Cardiac septum (tissue), 1 donor: ENCODE results near the gene GNL1. TPM values are rescaled to one million over a fixed set of nuclear protein-coding genes. Genes with fewer than 3 reads are reported as not detected.
"Not testable (repeated sequence)": the region's sequence is repeated elsewhere in the genome, so short reads cannot be mapped to it uniquely, and the experiment has no call there.

Experiments used
- DNase-seq: peaks from one replicate; pipeline ENCODE4 v3.0.0-alpha.2; 2020; ENCODE audit warnings: low spot score
- intact Hi-C: fragments of 100-400 bp; cut with DNase I; formaldehyde crosslinking; loops from one replicate; pipeline ENCODE4 v1.14.0; 2022
- total RNA-seq: library from RNA; stranded (reverse); fragmentation: NEBNext Ultra II Directional; extraction: Animal tissue kit (Norgen Biotek cat#: 25700); gene quantifications from one replicate; pipeline ENCODE4 v1.2.1, GENCODE V29; 2021
- donor health status: DM: no; HTN: no; CAD: no.

GNL1 gene
- total RNA-seq, 1 donor from 2014 or later: 19.6 TPM

DNA sequence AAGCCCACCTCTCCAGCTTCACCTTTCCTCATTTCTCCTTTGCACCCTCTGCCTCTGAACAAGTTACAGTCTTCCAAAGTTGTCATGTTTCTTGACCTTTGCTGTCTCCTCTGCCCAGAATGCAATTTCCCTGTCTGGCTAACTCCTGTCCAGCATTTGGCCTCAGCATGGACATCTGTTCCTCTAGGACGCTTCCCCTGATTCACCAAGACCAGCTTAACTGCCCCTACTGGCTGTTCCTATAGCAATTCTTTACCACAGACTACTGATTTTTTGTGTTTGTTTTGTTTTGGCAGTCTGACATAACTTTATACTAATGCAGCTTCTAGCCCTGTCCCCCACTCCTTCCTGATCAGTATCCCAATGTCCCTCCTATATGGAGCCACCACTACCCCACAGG is 13.4 kb downstream of the GNL1 start:
- DNase-seq: no peak
- intact Hi-C loops: loop anchor here (1.0 to 5.0 kb wide), 4 partner anchors 27 to 539 kb away; no protein-coding TSS in a partner anchor

- no peak for DNase-seq
- intact Hi-C loops: loop anchor here (1.0 to 5.0 kb wide), 4 partner anchors 26 to 540 kb away; no protein-coding TSS in a partner anchor
Observed at GRCh38 chr6:30542404-30542725, 13.9 kb downstream of the GNL1 start.

- intact Hi-C loops: loop anchor here (1.0 to 5.0 kb wide), 5 partner anchors 25 to 541 kb away; partner anchors contain the start of gene HLA-E
- DNase-seq: peak; percentile 91
Observed at GRCh38 chr6:30541515-30542403, 14.5 kb downstream of the GNL1 start.

GRCh38 chr6:30537931-30538330 is 18.4 kb downstream of the GNL1 start:
- intact Hi-C loops: no loop called here
- no peak for DNase-seq

GRCh38 chr6:30533460-30534294 is 22.6 kb downstream of the GNL1 start:
- intact Hi-C loops: loop anchor here (2.0 kb wide), 1 partner anchor 51 kb away; no protein-coding TSS in a partner anchor
- DNase-seq: no peak

DNA sequence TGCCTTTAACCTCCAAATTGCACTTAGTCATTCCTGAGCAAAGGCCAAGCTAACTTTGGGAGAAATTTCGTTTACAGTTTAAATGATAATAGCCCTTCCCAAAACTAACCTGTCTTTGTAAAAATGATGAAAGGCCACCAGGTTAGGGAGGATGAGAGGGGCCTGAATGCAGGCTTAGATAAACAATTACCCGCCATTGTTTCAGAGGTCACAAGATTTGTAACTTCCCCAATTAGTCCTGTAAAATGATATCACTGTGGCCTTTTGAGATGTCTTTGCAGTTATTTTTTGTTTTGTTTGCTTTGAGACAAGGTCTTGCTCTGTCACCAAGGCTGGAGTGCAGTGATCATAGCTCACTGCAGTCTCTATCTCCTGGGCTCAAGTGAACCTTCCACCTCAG is 26.3 kb downstream of the GNL1 start:
- intact Hi-C loops: no loop called here
- DNase-seq: no peak

GRCh38 chr6:30529349-30529875 is 26.9 kb downstream of the GNL1 start:
- peak; percentile 83 for DNase-seq
- intact Hi-C loops: not testable (repeated sequence)

- intact Hi-C loops: not testable (repeated sequence)
Observed at GRCh38 chr6:30526444-30526843, 29.8 kb downstream of the GNL1 start.

DNA sequence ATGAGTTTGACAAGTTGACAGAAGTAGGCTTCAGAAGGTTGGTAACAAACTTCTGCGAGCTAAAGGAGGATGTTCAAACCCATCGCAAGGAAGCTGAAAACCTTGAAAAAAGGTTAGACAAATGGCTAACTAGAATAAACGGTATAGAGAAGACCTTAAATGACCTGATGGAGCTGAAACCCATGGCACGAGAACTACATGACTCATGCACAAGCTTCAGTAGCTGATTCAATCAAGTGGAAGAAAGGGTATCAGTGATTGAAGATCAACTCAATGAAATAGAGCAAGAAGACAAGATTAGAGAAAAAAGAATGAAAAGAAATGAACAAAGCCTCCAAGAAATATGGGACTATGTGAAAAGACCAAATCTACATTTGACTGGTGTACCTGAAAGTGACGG is 34.3 kb downstream of the GNL1 start:
- intact Hi-C loops, DNase-seq: not testable (repeated sequence)

More at GRCh38 chr6:30526444-30526843, 29.8 kb downstream of the GNL1 start:
- DNase-seq: not testable (repeated sequence)

GRCh38 chr6:30521082-30521481 is 35.2 kb downstream of the GNL1 start:
- intact Hi-C loops, DNase-seq: not testable (repeated sequence)

DNA sequence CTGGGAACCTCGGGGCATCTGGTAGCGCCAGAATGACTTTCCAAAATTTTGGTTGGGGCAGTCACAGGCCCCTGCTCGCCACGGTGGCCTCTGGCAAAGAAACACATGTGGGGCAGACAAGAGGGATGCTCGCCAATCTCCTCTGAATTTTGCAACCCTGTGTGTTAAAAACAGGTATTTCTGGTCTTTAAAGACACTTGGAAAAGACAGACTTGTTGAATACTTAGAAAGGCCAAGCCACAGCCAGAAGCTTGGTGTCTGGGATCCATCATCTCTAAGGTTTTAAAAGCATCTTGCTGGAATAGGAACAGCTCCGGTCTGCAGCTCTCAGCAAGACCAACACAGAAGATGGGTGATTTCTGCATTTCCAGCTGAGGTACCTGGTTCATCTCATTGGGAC is 35.8 kb downstream of the GNL1 start:
- no peak for DNase-seq
- intact Hi-C loops: no loop called here

- DNase-seq, intact Hi-C loops: not testable (repeated sequence)
Observed at GRCh38 chr6:30518505-30519145, 37.7 kb downstream of the GNL1 start.

GRCh38 chr6:30517767-30518504 is 38.4 kb downstream of the GNL1 start:
- not testable (repeated sequence) for DNase-seq
- intact Hi-C loops: loop anchor here (2.0 kb wide), 1 partner anchor 29 kb away; the partner anchor contains the start of gene HLA-E

GRCh38 chr6:30516754-30517076 is 39.6 kb downstream of the GNL1 start:
- intact Hi-C loops: loop anchor here (1.0 to 2.0 kb wide), 2 partner anchors 26 to 28 kb away; partner anchors contain the start of gene HLA-E
- DNase-seq: not testable (repeated sequence)

DNA sequence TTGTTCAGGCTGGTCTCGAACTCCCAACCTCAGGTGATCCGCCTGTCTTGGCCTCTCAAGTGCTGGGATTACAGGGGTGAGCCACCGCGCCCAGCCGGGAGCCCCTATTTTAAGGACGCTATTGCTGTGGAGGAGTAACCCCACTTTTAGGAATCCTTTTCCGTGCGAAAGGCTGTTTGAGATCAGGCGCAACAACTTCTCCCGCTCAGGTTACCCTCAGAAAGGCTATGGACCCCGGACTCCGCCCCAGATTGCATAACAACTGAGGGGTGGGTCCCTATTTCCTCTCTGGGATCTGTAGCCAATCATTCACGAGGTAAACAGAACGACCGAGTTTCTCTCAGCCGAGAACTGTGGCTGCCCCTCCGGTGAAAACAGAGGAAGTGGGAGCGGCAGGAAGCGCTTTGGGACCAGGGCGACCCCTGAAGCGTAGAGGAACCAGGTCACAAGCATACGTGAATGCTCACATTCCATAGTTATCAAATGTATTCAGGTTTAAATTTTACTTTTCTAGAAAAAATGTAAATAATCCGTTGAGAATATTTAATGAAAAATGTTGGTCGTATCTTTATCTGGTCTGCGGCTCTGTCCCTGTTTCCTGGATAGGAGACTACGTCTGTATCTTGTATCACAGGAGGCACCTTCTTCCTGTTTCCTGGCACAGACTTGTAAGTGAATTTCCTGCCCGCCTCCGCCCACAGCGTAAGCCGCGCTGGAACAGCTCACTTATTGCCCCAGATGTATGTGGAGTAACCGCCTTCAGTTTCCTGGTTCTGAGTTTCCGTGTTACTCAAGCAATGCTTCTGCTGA is 40.1 kb downstream of the GNL1 start:
- peak; percentile 94 for DNase-seq
- intact Hi-C loops: loop anchor here (1.0 to 2.0 kb wide), 2 partner anchors 26 to 27 kb away; partner anchors contain the start of gene HLA-E

DNA sequence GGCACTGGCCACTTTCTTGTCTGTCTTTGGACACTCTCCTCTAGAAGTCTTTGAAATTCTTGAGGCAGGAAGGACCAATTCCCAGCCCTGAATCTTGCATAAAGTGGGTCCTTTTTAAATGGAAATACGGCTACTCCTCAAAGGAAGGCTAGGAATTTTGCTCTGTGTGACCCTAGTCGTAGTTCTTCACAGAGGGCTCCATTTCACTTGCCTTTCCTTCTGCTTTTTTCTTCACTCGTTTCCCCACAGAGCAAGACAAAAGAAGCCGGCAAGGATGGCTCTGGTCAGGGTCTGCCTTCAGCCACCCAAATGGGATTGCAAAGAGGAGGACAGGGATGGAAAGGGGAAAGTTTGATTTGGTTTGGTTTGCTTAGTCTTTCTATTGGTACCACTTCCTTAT is 41.2 kb downstream of the GNL1 start:
- no peak for DNase-seq
- intact Hi-C loops: no loop called here

DNA sequence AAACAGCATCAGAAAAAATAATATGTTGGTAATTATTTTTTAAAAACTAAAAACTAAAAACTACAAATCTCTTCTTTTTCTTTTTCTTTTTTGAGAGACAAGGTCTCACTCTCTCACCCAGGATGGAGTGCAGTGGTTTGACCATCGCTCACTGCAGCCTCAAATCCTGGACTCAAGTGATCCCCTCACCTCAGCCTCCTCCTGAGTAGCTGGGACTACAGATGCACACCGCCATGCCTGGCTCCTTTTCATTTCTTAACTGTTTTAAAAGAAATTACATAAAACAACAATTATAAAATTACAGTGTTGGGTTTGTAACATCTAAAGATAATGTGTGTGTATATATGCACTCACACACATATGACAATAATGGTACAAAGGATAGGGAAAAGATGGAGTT is 42.8 kb downstream of the GNL1 start:
- intact Hi-C loops: no loop called here
- no peak for DNase-seq

DNA sequence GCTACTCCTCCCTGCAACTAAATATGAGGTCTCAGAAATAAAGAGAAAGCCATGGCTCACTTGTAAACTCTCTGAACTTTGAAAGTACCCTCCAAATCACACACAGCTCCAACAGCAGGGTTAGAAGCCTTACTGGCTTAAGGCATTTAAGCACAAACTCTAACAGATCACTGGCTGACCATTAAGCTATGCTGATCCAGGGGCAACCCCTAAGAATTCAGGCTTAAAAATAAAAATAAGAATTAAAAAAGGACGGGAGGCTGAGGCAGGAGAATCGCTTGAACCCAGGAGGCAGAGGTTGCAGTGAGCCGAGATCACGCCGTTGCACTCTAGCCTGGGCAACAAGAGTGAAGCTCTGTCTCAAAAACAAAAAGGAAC is 45.1 kb downstream of the GNL1 start:
- intact Hi-C loops: no loop called here
- DNase-seq: no peak
